Transverse colon (tissue), 4 donors: Measurements from ENCODE around the gene FOXD2.

Source experiments
- CTCF ChIP-seq, 5 experiments: fragments of 200-600 bp in 3 of 5; fragments of 450-650 bp in 2 of 5; sonication (generic) in 3 of 5; IDR thresholded peaks; 1 replicate in 2 of 5; 2 replicates in 3 of 5; pipeline ENCODE4 v1.5.1; 2016 to 2017; ENCODE audit warnings: antibody characterized with exemption in 5 of 5, inconsistent platforms in 3 of 5, mild to moderate bottlenecking in 2 of 5, moderate library complexity in 1 of 5
- EP300 ChIP-seq: sonication (generic); formaldehyde crosslinking; IDR thresholded peaks from one replicate; pipeline ENCODE4 v1.6.1; 2017; ENCODE audit warnings: antibody characterized with exemption, low read depth
- POLR2A ChIP-seq: fragments of 450-650 bp; IDR thresholded peaks from one replicate; pipeline ENCODE4 v1.6.1; 2016; ENCODE audit warnings: antibody characterized with exemption, mild to moderate bottlenecking, moderate library complexity
- POLR2AphosphoS5 ChIP-seq, 3 donors: sonication (generic); formaldehyde crosslinking; IDR thresholded peaks; one replicate each; pipeline ENCODE4 v1.6.1; 2016; ENCODE audit warnings: antibody characterized with exemption in 3 of 3

- no peak for TF ChIP-seq CTCF (IDR thresholded peaks at IDR 0.05)
- no peak for TF ChIP-seq POLR2AphosphoS5 (IDR thresholded peaks at IDR 0.05)
- TF ChIP-seq POLR2A: no peak
- TF ChIP-seq EP300: no peak
Measured at GRCh38 chr1:47483651-47484050, 45.8 kb downstream of the FOXD2 start.
